HepG2 (cell line): Measurements from ENCODE around the gene WDHD1. TPM values are rescaled to one million over a fixed set of nuclear protein-coding genes. Genes with fewer than 3 reads are reported as not detected.

Experiments
- ATAC-seq: fragments of 200-7000 bp; cut with Tn5 transposase; 3 replicates; pipeline ENCODE4 v1.9.1; 2020; ENCODE audit warnings: mild to moderate bottlenecking, moderate library complexity
- BruUV-seq: library from RNA; stranded (reverse); fragments of 400-500 nt; replicated peaks from 2 replicates; lab custom pipeline; 2021; lab: Mats Ljungman, UMichigan
- CTCF ChIA-PET: fragments of 300-600 bp; formaldehyde crosslinking; extraction: SDS; loops from one replicate; lab custom pipeline; 2021; ENCODE audit warnings: low total read pairs, inconsistent platforms, low intra/inter-chr PET ratio; lab: Yijun Ruan, JAX
- POLR2A ChIA-PET: fragments of 350-600 bp; sonication (Branson Sonifier 250); formaldehyde crosslinking; loops from one replicate; lab custom pipeline; 2020; ENCODE audit warnings: antibody characterized with exemption, inconsistent platforms; lab: Yijun Ruan, JAX
- DNase-seq: peaks from one replicate; pipeline ENCODE4 v3.0.0-alpha.2; 2015; ENCODE audit warnings: low spot score
- FAIRE-seq: peaks from 3 replicates; lab custom pipeline; 2011; peaks lifted over from hg19 to GRCh38; lab: Jason Lieb, UNC
- H2AFZ ChIP-seq: one replicate; pipeline ENCODE4 v1.6.1; 2011; ENCODE audit warnings: low read length, inconsistent platforms
- H3K27ac ChIP-seq: fragments of 300-600 bp; 3 replicates; pipeline ENCODE4 v1.8.0; 2011; ENCODE audit warnings: mixed run types, mild to moderate bottlenecking, mixed read lengths, low read length, inconsistent platforms; ENCODE audit not compliant: insufficient read depth; ENCODE audit errors: extremely low read length
- H3K27me3 ChIP-seq, 2 experiments: fragments of 200-600 bp in 1 of 2; 2 replicates in 1 of 2; 3 replicates in 1 of 2; pipeline versions ENCODE4 v1.6.0 to v1.8.0; 2011; ENCODE audit warnings: low read length in 2 of 2, mild to moderate bottlenecking in 2 of 2, moderate library complexity in 2 of 2, inconsistent platforms in 1 of 2; ENCODE audit not compliant: insufficient read depth in 2 of 2, control insufficient read depth in 1 of 2
- H3K36me3 ChIP-seq, 2 experiments: fragments of 200-600 bp in 1 of 2; replicated peaks in 1 of 2; 2 replicates in 1 of 2; 3 replicates in 1 of 2; pipeline versions ENCODE4 v1.5.1 to v1.8.0; 2011; ENCODE audit warnings: low read length in 2 of 2, inconsistent platforms in 1 of 2; ENCODE audit not compliant: insufficient read depth in 2 of 2, control insufficient read depth in 1 of 2
- H3K4me1 ChIP-seq: 2 replicates; pipeline ENCODE4 v1.5.1; 2012; ENCODE audit warnings: low read length, inconsistent platforms; ENCODE audit not compliant: insufficient read depth
- H3K4me2 ChIP-seq: 2 replicates; pipeline ENCODE4 v1.6.0; 2011; ENCODE audit warnings: low read depth, low read length, inconsistent platforms
- H3K4me3 ChIP-seq, 3 experiments: fragments of 200-600 bp in 1 of 3; sonication (generic), shearing (Covaris generic) in 1 of 3; replicated peaks in 1 of 3; 2 replicates each; pipeline ENCODE4 v1.5.1; 2011 to 2016; ENCODE audit warnings: low read length in 3 of 3, inconsistent platforms in 2 of 3, low read depth in 2 of 3, mild to moderate bottlenecking in 2 of 3, control low read depth in 1 of 3, mixed read lengths in 1 of 3; ENCODE audit not compliant: insufficient read depth in 1 of 3
- H3K79me2 ChIP-seq: one replicate; pipeline ENCODE4 v1.6.1; 2011; ENCODE audit warnings: low read length, inconsistent platforms; ENCODE audit not compliant: insufficient read depth
- H3K9ac ChIP-seq: 2 replicates; pipeline ENCODE4 v1.6.0; 2011; ENCODE audit warnings: mild to moderate bottlenecking, low read depth, low read length, inconsistent platforms; ENCODE audit not compliant: insufficient read depth
- H3K9me3 ChIP-seq: 2 replicates; pipeline ENCODE4 v1.5.1; 2012; ENCODE audit warnings: mild to moderate bottlenecking, low read length
- H4K20me1 ChIP-seq: 2 replicates; pipeline ENCODE4 v1.6.0; 2011; ENCODE audit warnings: inconsistent platforms, mild to moderate bottlenecking, low read length, moderate library complexity; ENCODE audit not compliant: insufficient read depth
- GATAD1 ChIP-seq: IDR thresholded peaks from 2 replicates; pipeline ENCODE4 v1.6.1; 2016; ENCODE audit warnings: missing genetic modification reagents, missing compliant biosample characterization
- HNF4A ChIP-seq: sonication (generic); formaldehyde crosslinking; IDR thresholded peaks from 2 replicates; pipeline ENCODE4 v1.4.0; 2020; ENCODE audit warnings: missing genetic modification reagents
- MIXL1 ChIP-seq: IDR thresholded peaks from 2 replicates; pipeline ENCODE4 v1.6.1; 2016
- MYNN ChIP-seq: sonication (generic); formaldehyde crosslinking; IDR thresholded peaks from 2 replicates; pipeline ENCODE4 v1.4.0; 2020; ENCODE audit warnings: mild to moderate bottlenecking, low read depth, missing genetic modification reagents
- NCOA5 ChIP-seq: sonication (generic); formaldehyde crosslinking; IDR thresholded peaks from 2 replicates; pipeline ENCODE4 v1.4.0; 2020; ENCODE audit warnings: missing genetic modification reagents
- PCBP2 ChIP-seq: fragments of 200-400 bp; formaldehyde crosslinking; optimal IDR thresholded peaks from 2 replicates; pipeline ENCODE3; 2018; ENCODE audit warnings: low read length, low read depth; ENCODE audit not compliant: poor library complexity, severe bottlenecking
- SIX4 ChIP-seq: sonication (generic); formaldehyde crosslinking; IDR thresholded peaks from 2 replicates; pipeline ENCODE4 v1.4.0; 2020; ENCODE audit warnings: missing genetic modification reagents
- SOX6 ChIP-seq, 2 experiments: fragments of 450-650 bp in 1 of 2; sonication (generic) in 1 of 2; formaldehyde crosslinking in 1 of 2; IDR thresholded peaks; 2 replicates each; pipeline versions ENCODE4 v1.4.0 to v1.6.1; 2017 to 2020; ENCODE audit warnings: antibody characterized with exemption in 1 of 2, mild to moderate bottlenecking in 1 of 2, missing genetic modification reagents in 1 of 2
- YEATS2 ChIP-seq: sonication (generic); formaldehyde crosslinking; IDR thresholded peaks from 2 replicates; pipeline ENCODE4 v1.4.0; 2020; ENCODE audit warnings: missing genetic modification reagents, borderline replicate concordance
- ZNF101 ChIP-seq: sonication (generic); formaldehyde crosslinking; IDR thresholded peaks from 2 replicates; pipeline ENCODE4 v1.4.0; 2020; ENCODE audit warnings: mild to moderate bottlenecking, low read depth, missing genetic modification reagents, borderline replicate concordance
- ZNF274 ChIP-seq: sonication (generic); formaldehyde crosslinking; IDR thresholded peaks from 2 replicates; pipeline ENCODE4 v1.5.1; 2020; ENCODE audit warnings: mild to moderate bottlenecking, missing genetic modification reagents
- ZNF598 ChIP-seq: sonication (generic); formaldehyde crosslinking; IDR thresholded peaks from 2 replicates; pipeline ENCODE4 v1.5.1; 2020; ENCODE audit warnings: mild to moderate bottlenecking, missing genetic modification reagents, borderline replicate concordance
- ZNF75D ChIP-seq: sonication (generic); formaldehyde crosslinking; IDR thresholded peaks from 2 replicates; pipeline ENCODE4 v1.8.1; 2023; ENCODE audit warnings: missing genetic modification reagents, mild to moderate bottlenecking, borderline replicate concordance
- WGBS: methylation state at CpG from one replicate; pipeline ENCODE4 v1.1.6; 2017; ENCODE audit warnings: low lambda C conversion rate; 5-methylcytosine and 5-hydroxymethylcytosine counted together
- in situ Hi-C: cut with HindIII; loops from 2 replicates; pipeline ENCODE4 v1.10.0; 2017; ENCODE audit warnings: low pct_unique_long_range_greater_than_20kb; ENCODE audit not compliant: extremely low pct_ligation_motif_present
- intact Hi-C: fragments of 100-400 bp; cut with micrococcal nuclease; formaldehyde crosslinking; loops from one replicate; pipeline ENCODE4 v1.10.0; 2022; ENCODE audit not compliant: unreplicated experiment
- polyA plus RNA-seq, 8 experiments: library from polyadenylated mRNA; depleted of rRNA in 3 of 8; stranded (reverse) in 7 of 8; unstranded in 1 of 8; fragments of >200 nt; fragmentation: Illumina TruSeq in 4 of 8; extraction: Trizol in 4 of 8; gene quantifications; 2 replicates each; pipeline versions ENCODE4 v1.2.1 to v1.2.3, GENCODE V29; 2011 to 2016; ENCODE audit warnings: low read depth in 4 of 8, missing spikeins in 1 of 8, mixed read lengths in 1 of 8; ENCODE audit not compliant: insufficient read depth in 1 of 8
- total RNA-seq, 5 experiments: library from RNA; depleted of rRNA; stranded (reverse); fragments of >200 nt; fragmentation: Illumina TruSeq; extraction: Trizol; gene quantifications; 2 replicates each; pipeline ENCODE4 v1.2.3, GENCODE V29; 2016; ENCODE audit warnings: low read depth in 1 of 5
- TF ChIP-seq, protein P1 (sequence below): sonication (generic); formaldehyde crosslinking; IDR thresholded peaks from 2 replicates; pipeline ENCODE4 v1.4.0; 2020; ENCODE audit warnings: missing genetic modification reagents, mild to moderate bottlenecking, borderline replicate concordance
- TF ChIP-seq, protein P2 (sequence below): sonication (generic); formaldehyde crosslinking; IDR thresholded peaks from 2 replicates; pipeline ENCODE4 v1.4.0; 2020; ENCODE audit warnings: mild to moderate bottlenecking, missing genetic modification reagents
- TF ChIP-seq, protein P3 (sequence below): sonication (generic); formaldehyde crosslinking; IDR thresholded peaks from 2 replicates; pipeline ENCODE4 v1.5.0; 2020; ENCODE audit warnings: missing genetic modification reagents
- TF ChIP-seq, protein P4 (sequence below): sonication (generic); formaldehyde crosslinking; IDR thresholded peaks from 2 replicates; pipeline ENCODE4 v1.8.1; 2023; ENCODE audit warnings: mild to moderate bottlenecking, missing genetic modification reagents, borderline replicate concordance
- TF ChIP-seq, protein P5 (sequence below): IDR thresholded peaks from 2 replicates; pipeline ENCODE4 v1.6.1; 2016; ENCODE audit warnings: low read depth, control low read depth
- TF ChIP-seq, protein P6 (sequence below): sonication (generic); formaldehyde crosslinking; IDR thresholded peaks from 2 replicates; pipeline ENCODE4 v1.4.0; 2020; ENCODE audit warnings: missing genetic modification reagents

WDHD1 gene
- total and polyA plus RNA-seq, 2 of the 13 experiments (the other 11 are each of a cell fraction or from before 2014, with no cell fraction given), result 5.5 to 27.5 TPM

DNA sequence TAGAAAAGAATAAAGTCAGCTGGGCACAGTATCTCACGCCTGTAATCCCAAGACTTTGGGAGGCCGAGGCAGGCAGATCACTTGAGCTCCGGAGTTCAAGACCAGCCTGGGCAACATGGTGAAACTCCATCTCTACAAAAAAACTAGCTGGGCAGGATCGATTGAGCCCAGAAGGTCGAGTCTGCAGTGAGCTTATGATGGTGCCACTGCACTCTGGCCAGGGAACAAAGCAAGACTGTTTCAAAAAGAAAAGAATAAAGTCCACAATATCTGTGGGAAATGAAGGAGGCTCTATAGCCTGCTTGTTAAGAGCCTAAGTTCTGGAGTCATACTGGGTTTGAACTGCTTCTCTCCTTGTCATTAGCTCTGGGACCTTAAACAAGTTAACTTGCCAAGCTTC, 32.4 kb upstream of the WDHD1 start (continued):
- no peak for TF ChIP-seq SOX6 (IDR thresholded peaks at IDR 0.05)
- peak; percentile 26; the same call in 1 of the 2 replicates for TF ChIP-seq SOX6 (CRISPR knock-in tag; IDR thresholded peaks at IDR 0.05)
- TF ChIP-seq, protein P1, sequence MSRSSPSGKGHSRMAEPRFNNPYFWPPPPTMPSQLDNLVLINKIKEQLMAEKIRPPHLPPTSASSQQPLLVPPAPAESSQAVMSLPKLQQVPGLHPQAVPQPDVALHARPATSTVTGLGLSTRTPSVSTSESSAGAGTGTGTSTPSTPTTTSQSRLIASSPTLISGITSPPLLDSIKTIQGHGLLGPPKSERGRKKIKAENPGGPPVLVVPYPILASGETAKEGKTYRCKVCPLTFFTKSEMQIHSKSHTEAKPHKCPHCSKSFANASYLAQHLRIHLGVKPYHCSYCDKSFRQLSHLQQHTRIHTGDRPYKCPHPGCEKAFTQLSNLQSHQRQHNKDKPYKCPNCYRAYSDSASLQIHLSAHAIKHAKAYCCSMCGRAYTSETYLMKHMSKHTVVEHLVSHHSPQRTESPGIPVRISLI, result peak; percentile 71; the same call in 1 of the 2 replicates

DNA sequence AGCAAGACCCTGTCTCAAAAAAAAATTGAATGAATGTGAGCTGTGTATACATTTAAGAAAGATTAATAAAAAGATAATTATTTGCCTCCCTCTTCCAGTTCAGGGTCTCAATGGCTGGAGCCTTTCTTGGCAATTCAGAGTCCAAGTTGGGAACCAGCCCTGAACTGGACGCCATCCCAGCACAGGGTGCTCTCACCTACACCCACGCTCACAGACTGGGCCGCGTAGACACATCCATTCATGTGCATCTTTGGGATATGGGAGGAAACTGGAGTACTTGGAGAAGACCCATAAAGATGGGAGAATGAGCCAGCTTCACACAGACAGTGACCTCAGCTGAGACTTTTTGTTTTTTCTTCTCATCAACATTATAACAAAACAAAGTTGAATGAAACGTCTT, 31.0 kb upstream of the WDHD1 start:
- CTCF ChIA-PET, result no interaction called here
- in situ Hi-C loops, result no loop called here

More for the DNA sequence above, 31.0 kb upstream of the WDHD1 start:
- no TSS peak for BruUV-seq
- intact Hi-C loops, result no loop called here
- H3K9me3 ChIP-seq, result no peaks in the 10 kb centered on the region
- no peaks in the 10 kb centered on the region for H3K27me3 ChIP-seq
- H3K36me3 ChIP-seq, result peaks cover 5 to 17% of the 10 kb centered on the region in 2 experiments
- TF ChIP-seq, protein P2, sequence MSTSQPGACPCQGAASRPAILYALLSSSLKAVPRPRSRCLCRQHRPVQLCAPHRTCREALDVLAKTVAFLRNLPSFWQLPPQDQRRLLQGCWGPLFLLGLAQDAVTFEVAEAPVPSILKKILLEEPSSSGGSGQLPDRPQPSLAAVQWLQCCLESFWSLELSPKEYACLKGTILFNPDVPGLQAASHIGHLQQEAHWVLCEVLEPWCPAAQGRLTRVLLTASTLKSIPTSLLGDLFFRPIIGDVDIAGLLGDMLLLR (CRISPR knock-in tag), result no peak
- TF ChIP-seq ZNF598 (CRISPR knock-in tag), result no peak
- no peak for TF ChIP-seq ZNF274 (CRISPR knock-in tag)
- no peak for TF ChIP-seq MIXL1 (CRISPR knock-in tag)
- TF ChIP-seq ZNF101, result no peak
- TF ChIP-seq, protein P3, sequence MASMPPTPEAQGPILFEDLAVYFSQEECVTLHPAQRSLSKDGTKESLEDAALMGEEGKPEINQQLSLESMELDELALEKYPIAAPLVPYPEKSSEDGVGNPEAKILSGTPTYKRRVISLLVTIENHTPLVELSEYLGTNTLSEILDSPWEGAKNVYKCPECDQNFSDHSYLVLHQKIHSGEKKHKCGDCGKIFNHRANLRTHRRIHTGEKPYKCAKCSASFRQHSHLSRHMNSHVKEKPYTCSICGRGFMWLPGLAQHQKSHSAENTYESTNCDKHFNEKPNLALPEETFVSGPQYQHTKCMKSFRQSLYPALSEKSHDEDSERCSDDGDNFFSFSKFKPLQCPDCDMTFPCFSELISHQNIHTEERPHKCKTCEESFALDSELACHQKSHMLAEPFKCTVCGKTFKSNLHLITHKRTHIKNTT (CRISPR knock-in tag), result no peak
- TF ChIP-seq HNF4A (CRISPR knock-in tag), result no peak
- TF ChIP-seq GATAD1 (CRISPR knock-in tag), result no peak
- TF ChIP-seq, protein P4, sequence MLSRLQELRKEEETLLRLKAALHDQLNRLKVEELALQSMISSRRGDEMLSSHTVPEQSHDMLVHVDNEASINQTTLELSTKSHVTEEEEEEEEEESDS (CRISPR knock-in tag), result no peak
- TF ChIP-seq, protein P5, sequence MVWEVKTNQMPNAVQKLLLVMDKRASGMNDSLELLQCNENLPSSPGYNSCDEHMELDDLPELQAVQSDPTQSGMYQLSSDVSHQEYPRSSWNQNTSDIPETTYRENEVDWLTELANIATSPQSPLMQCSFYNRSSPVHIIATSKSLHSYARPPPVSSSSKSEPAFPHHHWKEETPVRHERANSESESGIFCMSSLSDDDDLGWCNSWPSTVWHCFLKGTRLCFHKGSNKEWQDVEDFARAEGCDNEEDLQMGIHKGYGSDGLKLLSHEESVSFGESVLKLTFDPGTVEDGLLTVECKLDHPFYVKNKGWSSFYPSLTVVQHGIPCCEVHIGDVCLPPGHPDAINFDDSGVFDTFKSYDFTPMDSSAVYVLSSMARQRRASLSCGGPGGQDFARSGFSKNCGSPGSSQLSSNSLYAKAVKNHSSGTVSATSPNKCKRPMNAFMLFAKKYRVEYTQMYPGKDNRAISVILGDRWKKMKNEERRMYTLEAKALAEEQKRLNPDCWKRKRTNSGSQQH (CRISPR knock-in tag), result no peak
- no peak for TF ChIP-seq MYNN (CRISPR knock-in tag)
- TF ChIP-seq, protein P6, sequence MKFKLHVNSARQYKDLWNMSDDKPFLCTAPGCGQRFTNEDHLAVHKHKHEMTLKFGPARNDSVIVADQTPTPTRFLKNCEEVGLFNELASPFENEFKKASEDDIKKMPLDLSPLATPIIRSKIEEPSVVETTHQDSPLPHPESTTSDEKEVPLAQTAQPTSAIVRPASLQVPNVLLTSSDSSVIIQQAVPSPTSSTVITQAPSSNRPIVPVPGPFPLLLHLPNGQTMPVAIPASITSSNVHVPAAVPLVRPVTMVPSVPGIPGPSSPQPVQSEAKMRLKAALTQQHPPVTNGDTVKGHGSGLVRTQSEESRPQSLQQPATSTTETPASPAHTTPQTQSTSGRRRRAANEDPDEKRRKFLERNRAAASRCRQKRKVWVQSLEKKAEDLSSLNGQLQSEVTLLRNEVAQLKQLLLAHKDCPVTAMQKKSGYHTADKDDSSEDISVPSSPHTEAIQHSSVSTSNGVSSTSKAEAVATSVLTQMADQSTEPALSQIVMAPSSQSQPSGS (CRISPR knock-in tag), result no peak
- TF ChIP-seq SIX4, result no peak
- TF ChIP-seq NCOA5 (CRISPR knock-in tag), result no peak
- TF ChIP-seq PCBP2, result no peak
- no peak for TF ChIP-seq YEATS2 (CRISPR knock-in tag)
- TF ChIP-seq ZNF75D (CRISPR knock-in tag), result no peak
- peaks cover 30% of the 10 kb centered on the region for H4K20me1 ChIP-seq
- ATAC-seq (no peak), DNase-seq (no peak), FAIRE-seq (no peak)
- 97% methylated on average over 5 of the region's 5 CpGs for WGBS
- H3K27ac ChIP-seq, result no peak overlapping the region
- no peak overlapping the region for H3K4me3 ChIP-seq
- peaks cover 83% of the 10 kb centered on the region for H3K79me2 ChIP-seq
- H3K4me2 ChIP-seq, result no peak overlapping the region
- no peak overlapping the region for H2AFZ ChIP-seq
- no peak overlapping the region for H3K9ac ChIP-seq
- POLR2A ChIA-PET, result no interaction called here
- H3K4me1 ChIP-seq, result peaks cover 55% of the 10 kb centered on the region
